ENCODE results near the gene RALGAPA1.
"Not testable (repeated sequence)": the region's sequence is repeated elsewhere in the genome, so short reads cannot be mapped to it uniquely, and the experiment has no call there.

Gene RALGAPA1

DNA sequence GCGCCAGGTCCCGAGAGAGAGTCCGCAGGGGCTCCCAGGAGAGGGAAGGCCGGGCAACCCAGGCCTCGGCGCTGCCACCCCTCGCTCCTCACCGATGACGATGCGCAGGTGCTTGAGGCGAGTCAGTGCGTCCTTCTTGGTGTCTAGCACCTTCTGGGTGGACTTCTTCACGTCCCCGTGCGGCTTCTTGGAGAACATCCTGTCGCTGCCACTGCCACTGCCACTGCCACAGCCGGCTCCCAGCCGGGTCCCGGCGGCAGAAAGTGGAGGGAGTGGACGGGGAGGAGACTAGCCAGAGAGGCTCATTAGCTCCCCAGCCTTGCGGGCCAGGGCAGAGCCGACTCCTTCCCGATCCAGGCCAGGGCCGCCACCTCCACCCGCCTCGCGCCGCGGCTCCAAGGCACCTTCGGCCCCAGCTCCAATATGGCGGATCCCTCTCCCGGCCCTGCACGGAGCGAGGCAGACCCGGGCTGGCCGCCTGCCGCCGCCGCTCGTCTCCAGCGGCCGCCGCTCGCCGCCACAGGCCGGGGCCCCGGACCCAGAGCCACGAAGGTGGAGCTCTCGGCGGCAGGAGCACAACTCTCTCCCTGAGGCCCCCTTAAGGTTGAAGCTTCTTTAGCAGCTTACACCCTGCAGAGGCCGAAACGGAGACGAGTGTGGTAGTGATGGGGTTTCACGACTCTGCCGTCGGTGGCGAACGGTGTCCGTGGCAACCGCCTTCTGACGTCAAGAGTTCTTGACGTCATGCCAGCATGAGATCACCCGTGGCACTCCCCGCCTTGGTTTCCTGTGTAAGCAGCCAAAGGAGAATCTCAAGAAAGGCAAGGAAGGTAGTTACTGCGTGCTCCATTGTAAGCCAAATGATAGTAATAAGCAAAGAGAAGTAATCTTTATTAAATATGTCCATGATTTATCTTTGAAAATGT, at the start of gene RALGAPA1:
RALGAPA1 (minus strand) TSS at position 658 of the 926 bp plus-strand sequence; CDS start at position 198, 460 bp downstream.
- H3K9me3 ChIP-seq; intact Hi-C loops (cut with DNase I; ENCODE audit: low total_unique reads); H3K27me3 ChIP-seq; H3K36me3 ChIP-seq: not testable (repeated sequence)
- peak within 1 kb of the TSS; percentile 91 for H3K27ac ChIP-seq
- peak; percentile 93 to 96 for DNase-seq
- H3K4me3 ChIP-seq: peak within 1 kb of the TSS; percentile 73 to 86
- TF ChIP-seq, protein P1, sequence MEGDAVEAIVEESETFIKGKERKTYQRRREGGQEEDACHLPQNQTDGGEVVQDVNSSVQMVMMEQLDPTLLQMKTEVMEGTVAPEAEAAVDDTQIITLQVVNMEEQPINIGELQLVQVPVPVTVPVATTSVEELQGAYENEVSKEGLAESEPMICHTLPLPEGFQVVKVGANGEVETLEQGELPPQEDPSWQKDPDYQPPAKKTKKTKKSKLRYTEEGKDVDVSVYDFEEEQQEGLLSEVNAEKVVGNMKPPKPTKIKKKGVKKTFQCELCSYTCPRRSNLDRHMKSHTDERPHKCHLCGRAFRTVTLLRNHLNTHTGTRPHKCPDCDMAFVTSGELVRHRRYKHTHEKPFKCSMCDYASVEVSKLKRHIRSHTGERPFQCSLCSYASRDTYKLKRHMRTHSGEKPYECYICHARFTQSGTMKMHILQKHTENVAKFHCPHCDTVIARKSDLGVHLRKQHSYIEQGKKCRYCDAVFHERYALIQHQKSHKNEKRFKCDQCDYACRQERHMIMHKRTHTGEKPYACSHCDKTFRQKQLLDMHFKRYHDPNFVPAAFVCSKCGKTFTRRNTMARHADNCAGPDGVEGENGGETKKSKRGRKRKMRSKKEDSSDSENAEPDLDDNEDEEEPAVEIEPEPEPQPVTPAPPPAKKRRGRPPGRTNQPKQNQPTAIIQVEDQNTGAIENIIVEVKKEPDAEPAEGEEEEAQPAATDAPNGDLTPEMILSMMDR (IDR thresholded peaks at IDR 0.05): peak; percentile 39 to 56
- H3K4me1 ChIP-seq: peaks cover 0 to 28% (median 6%) of the 10 kb centered on the region in 4 donors

DNA sequence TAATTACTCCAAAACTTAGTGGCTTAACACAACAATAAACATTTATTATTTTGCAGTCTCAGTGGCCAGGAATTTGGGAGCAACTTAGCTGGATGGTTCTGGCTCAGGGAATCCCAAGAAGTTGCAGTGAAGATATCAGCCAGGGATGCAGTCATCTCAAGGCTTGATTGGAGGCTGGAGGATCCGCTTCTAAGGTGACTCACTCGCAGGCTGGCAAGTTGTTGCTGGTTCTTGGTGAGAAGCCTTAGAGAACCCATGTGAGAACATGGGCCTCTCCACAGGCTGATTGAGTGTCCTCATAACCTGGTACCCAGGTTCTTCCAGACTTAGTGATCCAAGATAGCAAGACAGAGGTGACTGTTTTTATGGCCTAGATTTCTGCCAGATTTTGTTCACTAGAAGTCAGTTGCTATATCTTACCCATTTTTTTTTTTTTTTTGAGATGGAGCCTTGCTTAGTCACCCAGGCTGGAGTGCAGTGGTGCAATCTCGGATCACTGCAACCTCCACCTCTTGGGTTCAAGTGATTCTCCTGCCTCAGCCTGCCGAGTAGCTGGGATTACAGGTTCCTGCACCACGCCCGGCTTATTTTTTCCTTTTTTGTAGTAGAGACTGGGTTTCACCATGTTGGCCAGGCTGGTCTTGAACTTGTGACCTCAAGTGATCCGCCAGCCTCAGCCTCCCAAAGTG, 49.6 kb upstream of the RALGAPA1 start:
- Histone ChIP-seq H3K4me3 (no peak overlapping the region), H3K27me3 (no peaks in the 10 kb centered on the region), H3K27ac (no peak overlapping the region), H3K9me3 (no peaks in the 10 kb centered on the region), H3K36me3 (peaks cover 10 to 22% (median 20%) of the 10 kb centered on the region in 3 donors), H3K4me1 (no peaks in the 10 kb centered on the region)
- no peak for DNase-seq
- TF ChIP-seq, protein P1 (IDR thresholded peaks at IDR 0.05): no peak
- intact Hi-C loops (cut with DNase I; ENCODE audit: low total_unique reads): no loop called here

DNA sequence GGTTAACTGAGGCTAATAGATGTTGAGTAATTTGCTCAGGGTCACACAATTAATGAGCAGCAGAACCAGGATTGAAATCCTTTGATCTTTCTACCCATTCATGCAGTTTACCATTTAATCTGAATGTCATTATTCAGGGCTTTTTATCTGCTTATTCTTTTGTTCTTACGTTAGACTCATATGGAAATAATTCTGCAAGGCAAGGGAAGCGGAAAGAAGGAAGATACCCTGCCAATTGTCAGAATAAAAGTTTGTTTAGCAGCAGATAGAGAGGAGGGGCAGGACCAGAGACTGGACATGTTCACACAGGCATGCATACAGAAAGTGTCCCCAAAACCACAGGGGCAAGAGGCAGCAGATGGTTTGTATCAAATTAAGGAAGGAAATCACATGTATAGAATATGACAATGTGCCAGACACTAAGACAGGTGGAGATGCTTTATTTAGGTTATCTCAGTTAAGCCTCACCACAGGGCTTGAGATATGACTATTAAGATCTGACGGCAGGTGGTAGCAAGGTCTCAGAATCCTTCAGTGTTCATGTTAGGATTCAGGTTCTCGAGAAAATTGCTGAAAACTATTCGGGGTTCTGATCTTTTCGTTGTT, 46.9 kb upstream of the RALGAPA1 start:
- no peaks in the 10 kb centered on the region for H3K4me1 ChIP-seq
- H3K9me3 ChIP-seq: peaks cover 0 to 3% (median 0%) of the 10 kb centered on the region in 3 donors
- intact Hi-C loops (cut with DNase I; ENCODE audit: low total_unique reads): no loop called here
- no peak for DNase-seq
- H3K27me3 ChIP-seq: no peaks in the 10 kb centered on the region
- no peak overlapping the region for H3K27ac ChIP-seq
- peaks cover 14 to 19% (median 17%) of the 10 kb centered on the region in 3 donors for H3K36me3 ChIP-seq
- no peak overlapping the region for H3K4me3 ChIP-seq
- TF ChIP-seq, protein P1 (IDR thresholded peaks at IDR 0.05): no peak

DNA sequence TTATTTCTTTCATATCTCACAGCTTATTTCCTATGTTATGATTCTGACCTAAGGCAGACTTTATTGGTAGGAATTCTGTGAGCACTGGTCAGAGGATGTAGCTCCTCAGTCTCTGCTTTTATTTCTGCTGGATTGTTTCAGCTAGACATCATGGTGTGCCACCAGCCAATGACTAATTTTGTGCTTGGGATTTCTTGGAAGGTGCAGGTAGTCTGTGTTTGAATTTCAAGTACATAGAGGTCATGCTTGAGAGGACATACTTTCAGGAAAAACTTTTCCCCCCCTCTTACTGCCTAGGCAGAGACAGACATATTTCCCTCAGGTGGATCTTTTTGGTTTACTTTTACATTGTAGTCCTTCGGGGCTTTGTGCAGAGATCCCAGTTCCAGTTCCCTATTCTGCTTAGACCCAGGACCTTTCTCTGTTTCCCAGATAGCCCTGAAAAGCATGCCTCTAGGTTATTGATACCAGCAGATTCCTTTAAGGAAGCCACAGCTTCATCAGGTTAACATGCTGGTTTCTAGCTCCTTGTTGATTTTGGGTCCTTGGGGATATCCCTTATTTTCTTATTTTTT, 45.7 kb upstream of the RALGAPA1 start:
- no peak overlapping the region for H3K27ac ChIP-seq
- intact Hi-C loops (cut with DNase I; ENCODE audit: low total_unique reads): no loop called here
- H3K4me1 ChIP-seq: no peaks in the 10 kb centered on the region
- H3K36me3 ChIP-seq: peaks cover 14 to 23% (median 18%) of the 10 kb centered on the region in 3 donors
- TF ChIP-seq, protein P1 (IDR thresholded peaks at IDR 0.05): no peak
- H3K27me3 ChIP-seq: no peaks in the 10 kb centered on the region
- no peak for DNase-seq
- H3K4me3 ChIP-seq: no peak overlapping the region
- H3K9me3 ChIP-seq: peaks cover 0 to 3% (median 0%) of the 10 kb centered on the region in 3 donors

DNA sequence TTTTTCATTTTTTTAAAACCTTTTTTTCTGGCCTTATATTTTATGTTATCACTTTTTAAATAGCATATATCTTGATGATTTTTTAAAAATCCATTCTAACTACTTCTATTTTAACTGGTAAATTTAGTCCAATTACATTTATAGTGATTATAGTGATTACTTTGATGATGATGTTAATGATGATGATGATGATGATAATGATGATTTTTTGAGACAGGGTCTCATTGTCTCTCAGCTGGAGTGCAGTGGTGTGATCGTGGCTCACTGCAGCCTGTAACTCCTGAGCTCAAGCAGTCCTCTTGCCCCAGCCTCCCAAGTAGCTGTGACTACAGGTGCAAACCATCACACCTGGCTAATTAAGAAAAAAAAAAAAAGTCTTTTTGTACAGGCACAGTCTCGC, 44.1 kb upstream of the RALGAPA1 start:
- no peaks in the 10 kb centered on the region for H3K27me3 ChIP-seq
- intact Hi-C loops (cut with DNase I; ENCODE audit: low total_unique reads): no loop called here
- no peaks in the 10 kb centered on the region for H3K4me1 ChIP-seq
- peaks cover 14 to 22% (median 16%) of the 10 kb centered on the region in 3 donors for H3K36me3 ChIP-seq
- TF ChIP-seq, protein P1 (IDR thresholded peaks at IDR 0.05): no peak
- H3K27ac ChIP-seq: no peak overlapping the region
- H3K4me3 ChIP-seq: no peak overlapping the region
- peaks cover 0 to 3% (median 0%) of the 10 kb centered on the region in 3 donors for H3K9me3 ChIP-seq
- DNase-seq: no peak

Measured in tibial artery (tissue), 4 donors.